H1 (cell line): Measurements from ENCODE around the gene TEX47. TPM values are rescaled to one million over a fixed set of nuclear protein-coding genes. Genes with fewer than 3 reads are reported as not detected.

Source experiments
- CTCF ChIA-PET: fragments of 300-600 bp; sonication (Branson Sonifier 250); formaldehyde crosslinking; loops from one replicate; lab custom pipeline; 2021; ENCODE audit not compliant: partially characterized antibody; lab: Charles Lee
- POLR2A ChIA-PET: fragments of 300-600 bp; sonication (Branson Sonifier 250); formaldehyde crosslinking; loops from one replicate; lab custom pipeline; 2021; ENCODE audit warnings: inconsistent platforms; ENCODE audit not compliant: partially characterized antibody; lab: Charles Lee
- DNase-seq, 2 experiments: peaks; one replicate each; pipeline versions ENCODE4 v3.0.0 to v3.0.0-alpha.2; 2010 to 2022; ENCODE audit warnings: low spot score in 2 of 2, low read depth in 1 of 2, mixed read lengths in 1 of 2
- FAIRE-seq: peaks from 2 replicates; lab custom pipeline; 2011; peaks lifted over from hg19 to GRCh38; lab: Jason Lieb, UNC
- H2AFZ ChIP-seq: 2 replicates; pipeline ENCODE4 v1.8.1; 2012; ENCODE audit warnings: low read length, inconsistent platforms
- H2AK5ac ChIP-seq: 2 replicates; pipeline ENCODE4 v1.6.1; 2013; ENCODE audit warnings: low read depth, low read length
- H2BK120ac ChIP-seq: replicated peaks from 2 replicates; pipeline ENCODE3; 2013; ENCODE audit warnings: low read depth, low read length, inconsistent platforms
- H2BK12ac ChIP-seq: 2 replicates; pipeline ENCODE4 v1.6.1; 2013; ENCODE audit warnings: low read depth, low read length
- H2BK15ac ChIP-seq: 2 replicates; pipeline ENCODE4 v1.6.1; 2013; ENCODE audit warnings: low read length
- H2BK20ac ChIP-seq: 2 replicates; pipeline ENCODE4 v1.6.1; 2013; ENCODE audit warnings: low read length
- H2BK5ac ChIP-seq: 2 replicates; pipeline ENCODE4 v1.6.1; 2013; ENCODE audit warnings: low read depth, low read length
- H3K14ac ChIP-seq: 2 replicates; pipeline ENCODE4 v1.6.1; 2013; ENCODE audit warnings: inconsistent platforms; ENCODE audit not compliant: insufficient read length
- H3K18ac ChIP-seq: 2 replicates; pipeline ENCODE4 v1.6.1; 2013; ENCODE audit warnings: low read length; ENCODE audit errors: extremely low read depth
- H3K23ac ChIP-seq: 2 replicates; pipeline ENCODE4 v1.6.1; 2013; ENCODE audit warnings: inconsistent platforms; ENCODE audit not compliant: insufficient read length
- H3K23me2 ChIP-seq: 2 replicates; pipeline ENCODE4 v1.6.1; 2013; ENCODE audit warnings: low read depth, low read length
- H3K27ac ChIP-seq: 2 replicates; pipeline ENCODE4 v1.6.1; 2011; ENCODE audit warnings: low read depth, low read length, inconsistent platforms
- H3K27me3 ChIP-seq, 4 experiments: replicated peaks in 1 of 4; 1 replicate in 1 of 4; 2 replicates in 3 of 4; pipeline versions ENCODE4 v1.6.1 to v1.8.1; 2011 to 2013; ENCODE audit warnings: low read length in 3 of 4, mild to moderate bottlenecking in 3 of 4, inconsistent platforms in 2 of 4, mixed read lengths in 2 of 4, moderate library complexity in 1 of 4; ENCODE audit not compliant: control insufficient read depth in 3 of 4, insufficient read depth in 3 of 4; ENCODE audit errors: extremely low read depth in 1 of 4
- H3K36me3 ChIP-seq, 4 experiments: 2 replicates each; pipeline versions ENCODE4 v1.6.1 to v1.8.1; 2011 to 2013; ENCODE audit warnings: mild to moderate bottlenecking in 4 of 4, low read length in 3 of 4, moderate library complexity in 2 of 4, control low read depth in 1 of 4, inconsistent platforms in 1 of 4; ENCODE audit not compliant: insufficient read depth in 4 of 4, control insufficient read depth in 2 of 4
- H3K4ac ChIP-seq: replicated peaks from 2 replicates; pipeline ENCODE3; 2013; ENCODE audit warnings: low read length, low read depth, mixed read lengths, inconsistent platforms; ENCODE audit not compliant: insufficient read length
- H3K4me1 ChIP-seq, 4 experiments: replicated peaks in 1 of 4; 1 replicate in 1 of 4; 2 replicates in 3 of 4; pipeline versions ENCODE4 v1.6.1 to v1.8.1; 2011 to 2013; ENCODE audit warnings: low read length in 3 of 4, inconsistent platforms in 2 of 4, mixed read lengths in 1 of 4; ENCODE audit not compliant: insufficient read depth in 4 of 4, control insufficient read depth in 3 of 4
- H3K4me2 ChIP-seq, 2 experiments: 2 replicates each; pipeline versions ENCODE4 v1.6.1 to v1.8.1; 2011 to 2013; ENCODE audit warnings: low read depth in 2 of 2, low read length in 2 of 2, control low read depth in 1 of 2, inconsistent platforms in 1 of 2, mild to moderate bottlenecking in 1 of 2; ENCODE audit not compliant: insufficient read depth in 1 of 2
- H3K4me3 ChIP-seq, 4 experiments: fragments of 200-600, 300-600 bp in 1 of 4; sonication (generic), shearing (Covaris generic), sonication (Bioruptor Twin) in 1 of 4; 2 replicates each; pipeline versions ENCODE4 v1.5.1 to v1.8.1; 2011 to 2016; ENCODE audit warnings: low read length in 4 of 4, low read depth in 3 of 4, control low read depth in 2 of 4, inconsistent platforms in 2 of 4, mild to moderate bottlenecking in 2 of 4, mixed read lengths in 1 of 4, moderate library complexity in 1 of 4; ENCODE audit not compliant: insufficient read depth in 2 of 4; ENCODE audit errors: extremely low read depth in 1 of 4
- H3K56ac ChIP-seq: replicated peaks from 2 replicates; pipeline ENCODE3; 2013; ENCODE audit warnings: low read depth, mild to moderate bottlenecking, mixed read lengths, low read length, inconsistent platforms; ENCODE audit not compliant: insufficient read length
- H3K79me1 ChIP-seq: 2 replicates; pipeline ENCODE4 v1.6.1; 2013; ENCODE audit warnings: low read depth, low read length, control low read depth
- H3K79me2 ChIP-seq, 2 experiments: 2 replicates each; pipeline versions ENCODE4 v1.6.1 to v1.8.1; 2012 to 2013; ENCODE audit warnings: low read length in 2 of 2, mild to moderate bottlenecking in 2 of 2, inconsistent platforms in 1 of 2; ENCODE audit not compliant: insufficient read depth in 2 of 2, control insufficient read depth in 1 of 2
- H3K9ac ChIP-seq, 4 experiments: replicated peaks in 1 of 4; 1 replicate in 1 of 4; 2 replicates in 3 of 4; pipeline versions ENCODE4 v1.6.1 to v1.8.1; 2011 to 2013; ENCODE audit warnings: low read depth in 3 of 4, low read length in 3 of 4, control low read depth in 2 of 4, mild to moderate bottlenecking in 2 of 4, moderate library complexity in 2 of 4, inconsistent platforms in 1 of 4; ENCODE audit errors: extremely low read depth in 1 of 4
- H3K9me3 ChIP-seq, 2 experiments: 2 replicates each; pipeline versions ENCODE4 v1.6.1 to v1.8.1; 2012 to 2013; ENCODE audit warnings: mild to moderate bottlenecking in 2 of 2, moderate library complexity in 2 of 2, control low read depth in 1 of 2, inconsistent platforms in 1 of 2, low read depth in 1 of 2, low read length in 1 of 2, mixed read lengths in 1 of 2; ENCODE audit not compliant: insufficient read depth in 2 of 2
- H4K20me1 ChIP-seq, 2 experiments: replicated peaks in 1 of 2; 2 replicates each; pipeline versions ENCODE3 to v1.8.1; 2011 to 2013; ENCODE audit warnings: inconsistent platforms in 2 of 2, low read length in 2 of 2, mild to moderate bottlenecking in 1 of 2; ENCODE audit not compliant: insufficient read depth in 2 of 2, control insufficient read depth in 1 of 2
- H4K5ac ChIP-seq: 2 replicates; pipeline ENCODE4 v1.6.1; 2013; ENCODE audit warnings: low read length, low read depth, mixed read lengths, inconsistent platforms; ENCODE audit not compliant: insufficient read length
- H4K8ac ChIP-seq: 2 replicates; pipeline ENCODE4 v1.8.0; 2013; ENCODE audit warnings: mild to moderate bottlenecking, moderate library complexity, low read length, inconsistent platforms; ENCODE audit not compliant: insufficient read depth; ENCODE audit errors: extremely low read depth
- H4K91ac ChIP-seq: replicated peaks from 2 replicates; pipeline ENCODE3; 2013; ENCODE audit warnings: low read length, mixed read lengths, inconsistent platforms; ENCODE audit not compliant: insufficient read length
- BCL11A ChIP-seq, 2 experiments: IDR thresholded peaks; one replicate each; pipeline ENCODE4 v1.6.1; 2011; ENCODE audit warnings: low read depth in 2 of 2, low read length in 2 of 2, mild to moderate bottlenecking in 2 of 2
- CEBPB ChIP-seq: IDR thresholded peaks from 2 replicates; pipeline ENCODE4 v1.6.1; 2012; ENCODE audit warnings: low read depth, low read length
- EGR1 ChIP-seq: IDR thresholded peaks from 2 replicates; pipeline ENCODE4 v1.6.1; 2011; ENCODE audit warnings: low read depth, low read length, borderline replicate concordance
- PHF8 ChIP-seq: fragments of 200-600 bp; sonication (generic); conservative IDR thresholded peaks from 2 replicates; pipeline ENCODE4 v1.7.1; 2012; ENCODE audit warnings: low read depth, mild to moderate bottlenecking, inconsistent platforms, low read length, moderate library complexity
- RAD21 ChIP-seq, 2 experiments: IDR thresholded peaks in 1 of 2; conservative IDR thresholded peaks in 1 of 2; 2 replicates each; pipeline ENCODE4 v1.6.1; 2011; ENCODE audit warnings: low read depth in 2 of 2, low read length in 2 of 2, improper control_type of control experiment in 1 of 2, inconsistent platforms in 1 of 2, mild to moderate bottlenecking in 1 of 2, moderate library complexity in 1 of 2
- RNF2 ChIP-seq: fragments of 200-900, 300-1000 bp; sonication (generic); IDR thresholded peaks from 2 replicates; pipeline ENCODE4 v1.7.1; 2016; ENCODE audit warnings: borderline replicate concordance, low read depth, mild to moderate bottlenecking, antibody characterized with exemption, low read length; ENCODE audit not compliant: poor library complexity, severe bottlenecking; ENCODE audit errors: missing control alignments
- SIN3A ChIP-seq, 2 experiments: IDR thresholded peaks in 1 of 2; conservative IDR thresholded peaks in 1 of 2; 2 replicates each; pipeline ENCODE4 v1.6.1; 2011 to 2012; ENCODE audit warnings: low read length in 2 of 2, improper control_type of control experiment in 1 of 2, low read depth in 1 of 2, mild to moderate bottlenecking in 1 of 2
- SUZ12 ChIP-seq: fragments of 200-600 bp; sonication (generic); IDR thresholded peaks from 2 replicates; pipeline ENCODE4 v1.6.1; 2012; ENCODE audit warnings: mild to moderate bottlenecking, inconsistent platforms, low read length, moderate library complexity, mixed read lengths
- TAF1 ChIP-seq: IDR thresholded peaks from 2 replicates; pipeline ENCODE4 v1.6.1; 2011; ENCODE audit warnings: mild to moderate bottlenecking, low read depth, low read length
- WGBS, 2 experiments: shearing (Covaris generic) in 1 of 2; methylation state at CpG; one replicate each; pipeline versions ENCODE4 v1.1.6 to v1.1.7; 2013 to 2015; ENCODE audit warnings: low lambda C conversion rate in 2 of 2, mixed read lengths in 2 of 2, inconsistent platforms in 1 of 2, low coverage in 1 of 2, missing lambda C conversion rate in 1 of 2; ENCODE audit not compliant: insufficient replicate concordance in 2 of 2, insufficient coverage in 1 of 2, insufficient read length in 1 of 2; ENCODE audit errors: extremely low coverage in 1 of 2, missing lambda C conversion rate in 1 of 2; 5-methylcytosine and 5-hydroxymethylcytosine counted together
- polyA plus RNA-seq, 7 experiments: library from polyadenylated mRNA; depleted of rRNA in 3 of 7; stranded (reverse) in 5 of 7; unstranded in 2 of 7; fragments of >200 nt in 5 of 7; fragments of 200-250 nt in 2 of 7; gene quantifications; 1 replicate in 5 of 7; 2 replicates in 1 of 7; 4 replicates in 1 of 7; pipeline versions ENCODE4 v1.2.1 to v1.2.3, GENCODE V29; 2011 to 2013; ENCODE audit warnings: missing spikeins in 2 of 7, mixed read lengths in 2 of 7
- total RNA-seq: library from RNA; stranded (reverse); fragmentation: NEBNext Ultra II Directional; extraction: Animal tissue kit (Norgen Biotek cat#: 25700); gene quantifications from 2 replicates; pipeline ENCODE4 v1.2.1, GENCODE V29; 2021

TEX47 gene
- total and polyA plus RNA-seq, 2 of the 8 experiments (the other 6 are each of a cell fraction or from before 2014, with no cell fraction given): not detected

DNA sequence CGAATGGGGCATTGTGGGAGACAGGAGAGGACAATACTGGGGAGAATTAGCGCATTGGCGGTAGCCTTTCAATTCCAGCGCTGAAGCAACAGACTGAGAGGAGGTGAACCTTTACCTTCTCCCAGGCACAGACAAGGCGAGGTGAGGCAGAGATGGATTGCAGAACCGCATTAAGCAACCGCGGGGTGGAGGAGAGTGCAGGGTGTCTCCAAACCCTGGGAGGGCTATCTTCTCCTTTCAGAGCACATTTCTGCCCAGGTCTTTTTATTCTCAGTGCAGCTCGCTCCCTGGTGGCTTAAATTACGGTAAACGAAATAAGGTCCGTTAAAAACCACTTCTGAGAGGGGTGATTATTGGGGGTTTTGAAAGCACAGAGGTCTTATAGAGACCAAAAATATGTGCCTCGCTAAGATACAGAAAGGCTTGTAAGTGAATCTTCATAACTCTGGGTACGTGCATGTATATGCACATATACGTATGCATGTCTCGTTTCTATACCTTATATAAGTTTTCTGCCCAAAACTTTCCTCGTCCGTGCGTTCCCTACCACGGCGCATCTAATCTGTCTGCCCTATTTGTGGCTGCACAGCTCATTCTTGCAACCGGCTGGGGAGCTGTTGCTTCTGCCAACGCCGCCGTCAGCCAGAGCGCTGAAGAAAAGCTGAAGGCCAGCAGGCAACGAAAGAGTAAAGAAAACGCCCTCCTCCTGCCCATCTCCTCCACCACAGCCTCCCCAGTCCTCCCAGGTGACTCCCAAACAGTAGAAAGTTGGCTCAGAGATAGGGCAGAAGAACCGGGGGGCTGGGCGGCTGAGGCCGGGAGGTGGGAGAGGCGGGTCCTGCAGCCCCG lies 36.9 kb downstream of the TEX47 start:
- Histone ChIP-seq H3K27me3 (peaks cover 6 to 31% (median 17%) of the 10 kb centered on the region in 4 experiments), H2AK5ac (no peak overlapping the region), H2BK5ac (no peak overlapping the region), H2BK120ac (no peak overlapping the region), H3K27ac (no peak overlapping the region), H3K4me2 (peak overlapping the region; percentile 92 to 93), H2BK15ac (no peak overlapping the region), H3K23me2 (peaks cover 12% of the 10 kb centered on the region; the same call in 1 of the 2 replicates), H2BK20ac (no peak overlapping the region), H4K8ac (no peak overlapping the region), H2BK12ac (no peak overlapping the region), H3K4ac (no peak overlapping the region), H2AFZ (peak overlapping the region; percentile 66), H3K9me3 (no peaks in the 10 kb centered on the region), H3K36me3 (no peaks in the 10 kb centered on the region), H4K91ac (no peak overlapping the region), H3K79me1 (no peaks in the 10 kb centered on the region), H3K79me2 (no peaks in the 10 kb centered on the region), H3K18ac (no peak overlapping the region), H3K14ac (no peak overlapping the region), H4K5ac (no peak overlapping the region), H4K20me1 (no peaks in the 10 kb centered on the region), H3K56ac (no peak overlapping the region), H3K23ac (no peak overlapping the region), H3K9ac (no peak overlapping the region), H3K4me1 (peaks cover 0 to 5% (median under 1%) of the 10 kb centered on the region in 4 experiments; a peak in 1 of 7 replicates), H3K4me3 (peak overlapping the region; percentile 36 to 63 (median 48))
- DNase-seq (peak; percentile 9 to 50), FAIRE-seq (no peak)
- POLR2A ChIA-PET: no interaction called here
- CTCF ChIA-PET: interaction anchor here (0.5 to 2.1 kb wide), 7 partner anchors 16 to 397 kb away, joined by 3 to 10 read pairs (median 3); no protein-coding TSS in a partner anchor
- 5% methylated on average over 32 of the region's 33 CpGs; no CpG with 5 or more reads in 1 of the 2 experiments for whole genome bisulfite sequencing, 2 experiments
- 0 out of 2 replicates have a peak, but pooled peaks have one; percentile 40 for TF ChIP-seq SUZ12
- TF ChIP-seq EGR1: no peak
- peak; percentile 15 to 20; a peak in 2 of 4 replicates for TF ChIP-seq RAD21 (IDR thresholded peaks at IDR 0.05 in 1 of 2, conservative IDR thresholded peaks at IDR 0.05 in 1 of 2; ENCODE audit: low read depth in 2 of 2, low read length in 2 of 2)
- TF ChIP-seq CEBPB: peak; percentile 30; the same call in 1 of the 2 replicates
- no peak for TF ChIP-seq BCL11A (IDR thresholded peaks at IDR 0.05; ENCODE audit: low read depth in 2 of 2, low read length in 2 of 2)
- TF ChIP-seq PHF8: no peak
- TF ChIP-seq RNF2: peak; percentile 37
- TF ChIP-seq TAF1: no peak
- peak; percentile 23 to 52; a peak in 1 of 4 replicates for TF ChIP-seq SIN3A (conservative IDR thresholded peaks at IDR 0.05 in 1 of 2, IDR thresholded peaks at IDR 0.05 in 1 of 2; ENCODE audit: low read depth in 1 of 2, low read length in 2 of 2)
